D721Med (cell line): ENCODE measurements around the gene FGGY.
A peak's percentile ranks its signal among the peaks of the same experiment; 100 is the strongest.

ENCODE experiments used
- DNase-seq: peaks from one replicate; pipeline ENCODE4 v3.0.0; 2011; ENCODE audit warnings: low spot score; ENCODE audit not compliant: insufficient read length
- FAIRE-seq: peaks from 2 replicates; lab custom pipeline; 2011; peaks lifted over from hg19 to GRCh38; lab: Jason Lieb, UNC
- CTCF ChIP-seq: IDR thresholded peaks from 2 replicates; pipeline ENCODE4 v1.5.1; 2012; ENCODE audit warnings: mild to moderate bottlenecking, control low read depth; ENCODE audit not compliant: insufficient read depth; ENCODE audit errors: missing control alignments

FGGY gene

GRCh38 chr1:59680044-59680443, 383.1 kb downstream of the FGGY start:
- no peak for TF ChIP-seq CTCF
- DNase-seq (no peak), FAIRE-seq (peak; percentile 75)

- no peak for TF ChIP-seq CTCF
- FAIRE-seq (no peak), DNase-seq (no peak)
Observed at GRCh38 chr1:59682396-59683080, 385.6 kb downstream of the FGGY start.

GRCh38 chr1:59683197-59683596, 386.3 kb downstream of the FGGY start:
- FAIRE-seq (no peak), DNase-seq (no peak)
- no peak for TF ChIP-seq CTCF

GRCh38 chr1:59684698-59685097, 387.8 kb downstream of the FGGY start:
- FAIRE-seq (no peak), DNase-seq (no peak)
- TF ChIP-seq CTCF: no peak

- no peak for FAIRE-seq
- no peak for TF ChIP-seq CTCF
- no peak for DNase-seq
Observed at GRCh38 chr1:59685101-59685500, 388.2 kb downstream of the FGGY start.

- no peak for FAIRE-seq
- DNase-seq: no peak
- TF ChIP-seq CTCF: no peak
Observed at GRCh38 chr1:59685666-59686065, 388.8 kb downstream of the FGGY start.

GRCh38 chr1:59686170-59686569, 389.3 kb downstream of the FGGY start:
- DNase-seq: no peak

More at GRCh38 chr1:59686170-59686569, 389.3 kb downstream of the FGGY start:
- FAIRE-seq: no peak
- no peak for TF ChIP-seq CTCF
